Measurements from ENCODE around the gene CDC40.
"Not testable (repeated sequence)": the region's sequence is repeated elsewhere in the genome, so short reads cannot be mapped to it uniquely, and the experiment has no call there.

CDC40 gene

GRCh38 chr6:110271732-110272022, 91.5 kb downstream of the CDC40 start:
- DNase-seq: no peak

- not testable (repeated sequence) for DNase-seq
These were observed 92.6 kb downstream of the CDC40 start for GRCh38 chr6:110272781-110273180.

GRCh38 chr6:110277100-110277665, 97.0 kb downstream of the CDC40 start:
- no peak for DNase-seq
